Cerebellar cortex (tissue), 1 donor: ENCODE data around the gene PTPRG.

Source experiments
- DNase-seq: peaks from one replicate; pipeline ENCODE4 v3.0.0-alpha.2; 2015; ENCODE audit warnings: low spot score

PTPRG gene

GRCh38 chr3:61618871-61619270 lies 57.5 kb downstream of the PTPRG start:
- DNase-seq: no peak

DNA sequence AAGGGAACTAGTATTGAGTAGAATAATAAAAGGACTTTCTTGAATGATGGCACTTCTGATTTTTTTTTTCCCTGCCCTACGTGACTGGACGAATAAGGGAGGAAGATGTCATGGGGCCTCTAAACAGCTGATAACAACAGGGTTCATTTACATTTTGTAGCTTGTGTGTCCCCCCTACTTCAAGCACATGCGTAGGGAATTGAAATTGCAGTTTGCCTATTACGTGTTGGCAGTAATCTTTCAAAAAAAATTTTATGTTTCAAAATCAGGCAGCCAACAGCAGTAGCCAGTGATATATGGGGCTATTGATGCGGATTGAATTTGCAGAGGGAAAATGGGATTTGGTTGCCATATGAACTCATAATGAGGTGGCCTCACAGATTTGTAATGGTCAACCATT lies 58.7 kb downstream of the PTPRG start:
- DNase-seq: no peak

DNA sequence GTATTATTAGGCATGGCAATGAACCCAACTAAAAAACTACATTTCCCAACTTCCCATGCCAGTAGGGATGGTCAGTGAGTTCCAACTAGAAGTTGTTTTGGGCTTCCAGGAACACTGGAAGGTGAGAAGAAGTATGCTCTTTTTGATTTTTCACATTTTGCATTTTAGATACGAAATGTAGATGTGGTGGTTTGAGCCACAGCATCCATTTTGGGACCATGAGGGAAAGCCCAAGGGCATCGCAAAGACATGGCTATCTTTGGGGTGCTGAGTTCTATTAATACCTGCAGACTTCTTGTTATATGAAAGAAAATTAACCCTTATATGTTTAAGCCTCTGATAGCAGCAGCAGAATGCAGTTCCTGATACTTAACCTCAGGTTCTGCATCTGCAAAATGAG lies 62.9 kb downstream of the PTPRG start:
- no peak for DNase-seq

GRCh38 chr3:61625429-61625828 lies 64.1 kb downstream of the PTPRG start:
- DNase-seq: no peak

DNA sequence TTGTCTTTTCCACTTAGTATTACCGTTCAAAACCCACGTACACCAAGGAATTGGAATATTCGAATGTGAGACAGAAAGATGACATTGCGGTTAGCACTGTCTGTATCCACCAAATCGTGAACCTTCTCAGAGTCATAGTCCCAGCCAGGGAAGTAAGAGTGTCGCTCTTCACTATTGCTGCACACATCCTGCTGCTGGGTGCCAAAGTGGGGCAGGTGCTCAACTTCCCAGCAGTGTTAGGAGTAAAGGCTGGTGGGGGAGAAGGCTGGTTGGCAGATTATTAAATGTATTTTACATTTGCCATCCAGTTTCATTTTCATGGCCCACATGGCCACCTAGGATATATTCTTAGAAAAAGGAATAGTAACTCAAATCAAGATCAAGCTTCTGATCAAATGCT lies 65.1 kb downstream of the PTPRG start:
- DNase-seq: no peak

DNA sequence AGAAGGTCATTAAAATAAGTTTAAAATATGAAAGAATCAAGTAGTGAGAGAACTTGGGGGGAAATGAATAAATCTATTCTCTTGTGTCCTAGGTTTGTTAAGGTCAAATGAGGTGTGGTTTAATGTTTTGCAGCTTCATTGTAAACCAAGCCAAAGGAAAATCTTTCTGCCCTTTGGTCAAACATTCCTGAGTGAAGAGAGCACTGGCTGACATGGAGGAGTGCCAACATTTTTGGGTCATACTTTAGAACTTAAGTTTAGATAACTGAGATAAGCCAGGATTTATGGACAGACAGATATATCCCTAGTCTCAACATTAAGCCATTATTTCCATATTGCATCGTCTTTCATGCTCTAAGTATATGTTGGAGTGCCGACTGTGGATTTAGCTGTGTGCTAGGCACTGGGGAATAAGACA lies 66.4 kb downstream of the PTPRG start:
- no peak for DNase-seq

DNA sequence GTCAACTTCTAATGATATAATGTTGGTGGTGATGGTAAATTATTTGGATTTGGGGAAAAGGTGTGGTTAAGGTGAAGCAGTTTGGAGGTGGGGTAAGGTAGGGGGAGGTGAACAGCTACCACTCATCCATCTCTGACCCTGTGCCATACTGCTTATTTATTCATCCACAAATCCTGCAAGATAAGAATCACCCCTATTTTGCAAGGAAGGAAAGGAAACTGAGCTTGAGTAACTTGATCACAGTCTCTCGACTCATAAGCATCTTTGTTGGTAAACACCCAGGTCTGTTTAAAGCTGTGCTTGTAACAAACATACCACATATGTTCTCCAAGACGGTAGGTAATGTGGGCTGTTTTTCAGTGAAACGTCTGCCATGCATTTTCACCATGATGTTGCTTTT lies 67.3 kb downstream of the PTPRG start:
- DNase-seq: no peak

- no peak for DNase-seq
Observed at GRCh38 chr3:61629442-61629841, 68.1 kb downstream of the PTPRG start.

GRCh38 chr3:61631108-61631769 lies 69.9 kb downstream of the PTPRG start:
- no peak for DNase-seq

- no peak for DNase-seq
Observed at GRCh38 chr3:61632568-61633175, 71.3 kb downstream of the PTPRG start.

GRCh38 chr3:61634678-61635077 lies 73.3 kb downstream of the PTPRG start:
- DNase-seq: no peak

GRCh38 chr3:61637088-61638051 lies 76.0 kb downstream of the PTPRG start:
- DNase-seq: peak; percentile 7

GRCh38 chr3:61638741-61639140 lies 77.4 kb downstream of the PTPRG start:
- DNase-seq: no peak

DNA sequence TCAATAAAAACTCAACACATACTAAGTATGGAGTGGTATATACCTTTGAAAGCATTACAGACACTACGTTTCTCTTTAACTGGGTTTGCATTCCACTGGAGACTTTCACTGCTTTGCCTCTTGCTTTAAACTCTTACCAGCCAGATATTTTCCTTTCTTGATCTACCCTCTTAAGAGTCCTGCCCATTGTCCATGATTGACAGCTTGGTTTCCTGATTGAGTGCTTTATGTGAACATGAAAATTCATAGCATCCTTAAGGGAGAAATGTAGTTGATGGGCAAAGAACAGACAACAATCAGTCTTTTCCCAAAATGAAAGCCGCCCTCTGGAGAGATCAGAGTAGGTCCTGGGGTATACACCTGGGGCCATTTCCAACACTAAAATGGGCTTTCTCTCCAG lies 78.6 kb downstream of the PTPRG start:
- no peak for DNase-seq

DNA sequence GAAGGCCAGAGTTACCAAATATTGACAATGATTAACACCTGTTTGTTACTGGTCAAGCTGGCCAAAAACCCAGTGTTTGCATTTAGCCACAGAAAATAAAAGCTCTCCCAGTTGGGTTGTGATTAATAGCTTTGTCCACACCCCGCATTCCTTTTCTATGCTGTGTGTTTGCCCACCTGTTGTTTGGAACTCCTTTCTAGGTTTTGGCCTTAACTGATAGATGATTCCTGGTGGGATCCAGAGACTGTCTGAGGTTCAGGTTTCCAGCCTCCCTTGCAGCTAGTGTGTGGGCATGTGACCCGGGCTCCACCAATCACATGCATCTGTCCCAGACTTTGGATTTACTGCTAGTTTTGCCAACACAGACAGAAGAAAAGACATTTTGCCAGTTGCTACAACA lies 83.8 kb downstream of the PTPRG start:
- DNase-seq: no peak

- no peak for DNase-seq
Observed at GRCh38 chr3:61646360-61646759, 85.0 kb downstream of the PTPRG start.

DNA sequence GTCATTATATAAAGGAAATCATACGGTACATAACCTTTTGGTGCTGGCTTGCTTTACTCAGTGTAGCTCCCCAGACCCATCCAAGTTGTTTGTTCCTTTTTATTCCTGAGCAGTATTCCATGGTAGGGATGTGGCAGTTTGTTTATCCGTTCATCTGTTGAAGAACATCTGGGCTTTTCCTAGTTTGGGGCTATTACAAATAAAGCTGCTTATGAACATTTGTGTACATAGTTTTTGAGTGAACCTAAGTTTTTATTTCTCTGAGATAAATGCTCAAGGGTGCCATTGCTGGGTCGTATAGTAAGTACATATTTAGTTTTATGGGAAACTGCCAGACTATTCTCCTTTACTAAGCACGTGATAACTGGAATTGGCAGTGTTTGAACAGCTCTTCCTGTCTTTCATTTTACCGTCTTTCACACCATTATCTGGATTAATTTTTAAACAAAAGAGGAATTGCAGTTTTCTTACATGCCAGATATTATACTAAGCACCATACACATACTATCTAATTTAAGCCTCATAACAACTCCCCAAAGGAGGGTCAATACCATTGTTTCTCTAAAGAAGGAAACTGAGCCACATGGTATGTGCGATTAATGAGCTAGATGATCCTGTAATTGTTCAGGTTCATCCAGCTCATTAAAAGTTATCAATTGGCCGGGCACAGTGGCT lies 85.6 kb downstream of the PTPRG start:
- DNase-seq: no peak

DNA sequence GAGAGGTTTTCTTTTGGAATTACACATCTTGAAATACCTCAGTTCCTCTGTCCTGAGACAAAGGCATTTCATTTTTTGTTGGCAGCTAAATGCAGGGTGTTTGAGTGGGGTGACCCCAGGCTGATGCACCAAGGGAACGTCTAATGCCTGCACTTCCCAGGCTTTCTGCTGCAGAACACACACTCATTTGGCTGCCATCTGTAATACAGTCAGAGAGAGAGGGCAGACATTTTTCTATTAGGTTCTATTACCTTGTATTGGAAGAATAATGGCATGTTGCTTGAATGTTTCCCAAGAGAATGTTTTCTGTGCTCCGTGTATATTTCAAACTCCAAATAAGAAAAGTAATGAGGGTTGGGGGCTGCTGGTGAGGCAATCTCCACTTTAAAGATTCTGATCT lies 87.1 kb downstream of the PTPRG start:
- no peak for DNase-seq

GRCh38 chr3:61649381-61650170 lies 88.2 kb downstream of the PTPRG start:
- DNase-seq: peak; percentile 13

DNA sequence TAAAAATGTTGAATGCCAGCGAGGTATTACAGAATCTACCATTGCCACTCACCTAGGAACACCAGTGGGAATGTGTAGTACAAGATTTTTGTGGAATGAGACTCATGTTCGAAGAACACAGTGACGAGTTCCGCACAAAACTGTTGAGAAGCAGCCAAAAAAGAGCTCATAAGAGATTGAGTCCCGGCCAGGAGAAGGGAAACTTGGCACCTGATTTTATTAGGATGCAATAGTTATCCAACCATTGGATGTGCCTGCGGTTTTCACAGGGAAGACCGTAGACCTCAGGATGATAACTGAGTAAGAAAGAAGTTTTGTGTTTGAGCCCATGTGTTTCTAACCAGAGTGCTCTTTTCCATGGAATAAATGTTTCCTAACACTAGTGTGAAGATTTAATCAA lies 88.9 kb downstream of the PTPRG start:
- peak; percentile 53 for DNase-seq

- DNase-seq: no peak
Observed at GRCh38 chr3:61650719-61651410, 89.5 kb downstream of the PTPRG start.
